IMR-90 (cell line): ENCODE measurements around the gene TTC8. TPM values are rescaled to one million over a fixed set of nuclear protein-coding genes. Genes with fewer than 3 reads are reported as not detected.

ENCODE experiments used
- ATAC-seq: fragments of 200-7000 bp; cut with Tn5 transposase; 2 replicates; pipeline ENCODE4 v1.9.1; 2020; ENCODE audit warnings: low read depth, mild to moderate bottlenecking, moderate library complexity
- BruUV-seq: library from RNA; stranded (reverse); fragments of 400-500 nt; replicated peaks from 2 replicates; lab custom pipeline; 2021; lab: Mats Ljungman, UMichigan
- CTCF ChIA-PET: fragments of 300-600 bp; formaldehyde crosslinking; extraction: SDS; loops from one replicate; lab custom pipeline; 2021; ENCODE audit warnings: antibody characterized with exemption; lab: Yijun Ruan, JAX
- POLR2A ChIA-PET: fragments of 300-600 bp; sonication (Branson Sonifier 250); formaldehyde crosslinking; loops from one replicate; lab custom pipeline; 2022; ENCODE audit warnings: antibody characterized with exemption; ENCODE audit not compliant: unreplicated experiment; lab: Charles Lee
- DNase-seq: peaks from one replicate; pipeline ENCODE4 v3.0.0; 2013
- H2AFZ ChIP-seq: replicated peaks from 2 replicates; pipeline ENCODE3; 2013; ENCODE audit warnings: low read length, mild to moderate bottlenecking; ENCODE audit not compliant: poor library complexity
- H2AK5ac ChIP-seq: 2 replicates; pipeline ENCODE4 v1.6.1; 2013; ENCODE audit warnings: low read depth, low read length, inconsistent platforms
- H2AK9ac ChIP-seq: replicated peaks from 2 replicates; pipeline ENCODE3; 2013; ENCODE audit warnings: mild to moderate bottlenecking, low read depth, low read length, moderate library complexity; ENCODE audit not compliant: poor library complexity
- H2BK120ac ChIP-seq: 2 replicates; pipeline ENCODE4 v1.6.1; 2013; ENCODE audit warnings: low read depth, low read length, inconsistent platforms
- H2BK15ac ChIP-seq: 3 replicates; pipeline ENCODE4 v1.6.1; 2013; ENCODE audit warnings: low read depth, low read length, inconsistent platforms
- H2BK20ac ChIP-seq: 2 replicates; pipeline ENCODE4 v1.6.1; 2013; ENCODE audit warnings: low read depth, mild to moderate bottlenecking, inconsistent platforms, low read length, moderate library complexity
- H2BK5ac ChIP-seq: 2 replicates; pipeline ENCODE4 v1.6.1; 2013; ENCODE audit warnings: mild to moderate bottlenecking, low read depth, low read length, inconsistent platforms; ENCODE audit not compliant: poor library complexity, severe bottlenecking
- H3K14ac ChIP-seq: replicated peaks from 2 replicates; pipeline ENCODE4 v1.6.1; 2013; ENCODE audit warnings: low read depth, low read length, inconsistent platforms
- H3K18ac ChIP-seq: 2 replicates; pipeline ENCODE4 v1.6.1; 2013; ENCODE audit warnings: low read depth, low read length, control low read depth
- H3K23ac ChIP-seq: 2 replicates; pipeline ENCODE4 v1.6.1; 2013; ENCODE audit warnings: low read depth, low read length, inconsistent platforms
- H3K27ac ChIP-seq: 2 replicates; pipeline ENCODE4 v1.5.1; 2013; ENCODE audit warnings: mild to moderate bottlenecking, control low read depth, low read length; ENCODE audit not compliant: insufficient read depth
- H3K27me3 ChIP-seq: 2 replicates; pipeline ENCODE4 v1.6.1; 2013; ENCODE audit warnings: low read length; ENCODE audit not compliant: control insufficient read depth, insufficient read depth
- H3K36me3 ChIP-seq: 2 replicates; pipeline ENCODE4 v1.6.1; 2013; ENCODE audit warnings: low read length, mixed read lengths; ENCODE audit not compliant: control insufficient read depth, insufficient read depth
- H3K4ac ChIP-seq: 2 replicates; pipeline ENCODE4 v1.6.1; 2013; ENCODE audit warnings: low read depth, low read length, inconsistent platforms
- H3K4me1 ChIP-seq: 2 replicates; pipeline ENCODE4 v1.6.1; 2013; ENCODE audit warnings: low read length, mixed read lengths; ENCODE audit not compliant: control insufficient read depth, insufficient read depth
- H3K4me2 ChIP-seq: 2 replicates; pipeline ENCODE4 v1.6.1; 2013; ENCODE audit warnings: low read depth, mild to moderate bottlenecking, control low read depth, low read length, moderate library complexity
- H3K4me3 ChIP-seq: 2 replicates; pipeline ENCODE4 v1.5.1; 2013; ENCODE audit warnings: low read depth, mild to moderate bottlenecking, control low read depth, low read length, moderate library complexity; ENCODE audit not compliant: insufficient read depth
- H3K56ac ChIP-seq: 2 replicates; pipeline ENCODE4 v1.6.1; 2013; ENCODE audit warnings: low read length, inconsistent platforms; ENCODE audit not compliant: insufficient read depth; ENCODE audit errors: extremely low read depth
- H3K79me1 ChIP-seq, 2 experiments: 2 replicates each; pipeline ENCODE4 v1.6.1; 2013; ENCODE audit warnings: low read length in 2 of 2, inconsistent platforms in 1 of 2, low read depth in 1 of 2
- H3K9ac ChIP-seq: 2 replicates; pipeline ENCODE4 v1.6.1; 2013; ENCODE audit warnings: low read depth, low read length, control low read depth
- H3K9me1 ChIP-seq: 2 replicates; pipeline ENCODE4 v1.6.1; 2013; ENCODE audit warnings: low read length, inconsistent platforms; ENCODE audit not compliant: insufficient read depth
- H3K9me3 ChIP-seq: 2 replicates; pipeline ENCODE4 v1.6.1; 2013; ENCODE audit warnings: low read length; ENCODE audit not compliant: control insufficient read depth, insufficient read depth
- H4K20me1 ChIP-seq: 2 replicates; pipeline ENCODE4 v1.6.1; 2013; ENCODE audit warnings: low read length, inconsistent platforms; ENCODE audit not compliant: insufficient read depth
- H4K5ac ChIP-seq: 2 replicates; pipeline ENCODE4 v1.6.1; 2013; ENCODE audit warnings: mild to moderate bottlenecking, low read depth, low read length, control low read depth
- H4K8ac ChIP-seq, 2 experiments: 2 replicates each; pipeline ENCODE4 v1.6.1; 2013; ENCODE audit warnings: low read depth in 2 of 2, low read length in 2 of 2, control low read depth in 1 of 2, inconsistent platforms in 1 of 2
- H4K91ac ChIP-seq: 2 replicates; pipeline ENCODE4 v1.6.1; 2013; ENCODE audit warnings: low read depth, low read length, inconsistent platforms; ENCODE audit not compliant: insufficient read depth
- BHLHE40 ChIP-seq: fragments of 150-350 bp; IDR thresholded peaks from 2 replicates; pipeline ENCODE4 v1.6.1; 2016; ENCODE audit warnings: mild to moderate bottlenecking, low read depth, low read length
- CEBPB ChIP-seq: IDR thresholded peaks from 2 replicates; pipeline ENCODE4 v1.6.1; 2012; ENCODE audit warnings: low read depth, low read length, improper control_type of control experiment
- CHD1 ChIP-seq: IDR thresholded peaks from 2 replicates; pipeline ENCODE4 v1.6.1; 2012; ENCODE audit warnings: low read depth, low read length, improper control_type of control experiment
- CTCF ChIP-seq: conservative IDR thresholded peaks from 2 replicates; pipeline ENCODE4 v1.5.1; 2012; ENCODE audit warnings: mild to moderate bottlenecking, low read depth, low read length, improper control_type of control experiment
- ELK1 ChIP-seq: fragments of 150-350 bp; IDR thresholded peaks from 2 replicates; pipeline ENCODE4 v1.6.1; 2016; ENCODE audit warnings: low read depth, mild to moderate bottlenecking, low read length, moderate library complexity, borderline replicate concordance
- FOS ChIP-seq: fragments of 150-350 bp; IDR thresholded peaks from 2 replicates; pipeline ENCODE4 v1.6.1; 2016; ENCODE audit warnings: low read depth, low read length
- MAFK ChIP-seq: IDR thresholded peaks from 2 replicates; pipeline ENCODE4 v1.6.1; 2012; ENCODE audit warnings: low read depth, low read length, improper control_type of control experiment
- MAZ ChIP-seq: IDR thresholded peaks from 2 replicates; pipeline ENCODE4 v1.6.1; 2012; ENCODE audit warnings: low read depth, mild to moderate bottlenecking, low read length, improper control_type of control experiment, moderate library complexity, borderline replicate concordance
- MXI1 ChIP-seq: IDR thresholded peaks from 2 replicates; pipeline ENCODE4 v1.6.1; 2012; ENCODE audit warnings: low read depth, mild to moderate bottlenecking, low read length, moderate library complexity, borderline replicate concordance
- NFE2L2 ChIP-seq: fragments of 150-350 bp; IDR thresholded peaks from 2 replicates; pipeline ENCODE4 v1.6.1; 2016; ENCODE audit warnings: low read depth, mild to moderate bottlenecking, low read length
- POLR2A ChIP-seq: IDR thresholded peaks from 2 replicates; pipeline ENCODE4 v1.6.1; 2012; ENCODE audit warnings: mild to moderate bottlenecking, low read depth, low read length
- RAD21 ChIP-seq: IDR thresholded peaks from 2 replicates; pipeline ENCODE4 v1.6.1; 2012; ENCODE audit warnings: low read length, improper control_type of control experiment
- RCOR1 ChIP-seq: IDR thresholded peaks from 2 replicates; pipeline ENCODE4 v1.6.1; 2012; ENCODE audit warnings: mild to moderate bottlenecking, low read length, improper control_type of control experiment; ENCODE audit not compliant: insufficient replicate concordance
- RFX5 ChIP-seq: IDR thresholded peaks from 2 replicates; pipeline ENCODE4 v1.8.0; 2012; ENCODE audit warnings: low read depth, mild to moderate bottlenecking, low read length, moderate library complexity
- SMC3 ChIP-seq: fragments of 150-350 bp; IDR thresholded peaks from 2 replicates; pipeline ENCODE4 v1.6.1; 2016; ENCODE audit warnings: low read depth, mild to moderate bottlenecking, antibody characterized with exemption, low read length, moderate library complexity
- USF2 ChIP-seq: fragments of 150-350 bp; IDR thresholded peaks from 2 replicates; pipeline ENCODE4 v1.6.1; 2017; ENCODE audit warnings: mild to moderate bottlenecking, antibody characterized with exemption, low read length, low read depth
- WGBS, 2 experiments: methylation state at CpG; one replicate each; pipeline versions ENCODE4 v1.1.5 to v1.1.7; 2013; ENCODE audit warnings: missing lambda C conversion rate in 2 of 2; ENCODE audit not compliant: insufficient read length in 1 of 2; ENCODE audit errors: extremely low coverage in 2 of 2; 5-methylcytosine and 5-hydroxymethylcytosine counted together
- dilution Hi-C: fragments of 300-500 bp; cut with HindIII; formaldehyde crosslinking; loops from one replicate; pipeline ENCODE4 v1.14.3; 2018; ENCODE audit warnings: low sequenced_read_pairs; ENCODE audit not compliant: unreplicated experiment
- in situ Hi-C: fragments of 300-500 bp; cut with MboI; formaldehyde crosslinking; loops from 3 replicates; pipeline ENCODE4 v1.14.3; 2019; ENCODE audit warnings: low sequenced_read_pairs, inconsistent platforms, mixed read lengths
- intact Hi-C: fragments of 100-400 bp; cut with micrococcal nuclease; formaldehyde crosslinking; loops from 2 replicates; pipeline ENCODE4 v1.10.0; 2022
- polyA plus RNA-seq, 3 experiments: library from polyadenylated mRNA; depleted of rRNA; stranded (reverse); fragments of >200 nt; gene quantifications; 2 replicates each; pipeline ENCODE4 v1.2.3, GENCODE V29; 2012; ENCODE audit warnings: low replicate concordance in 1 of 3
- total RNA-seq: library from RNA; depleted of rRNA; stranded (reverse); fragments of >200 nt; gene quantifications from 2 replicates; pipeline ENCODE4 v1.2.3, GENCODE V29; 2012

Gene TTC8
- total and polyA plus RNA-seq, 2 of the 4 experiments (the other 2 are of a cell fraction), result 48.9 to 84.2 TPM

- no peak overlapping the region for H3K14ac ChIP-seq
- H3K18ac ChIP-seq, result no peak overlapping the region
- no peak overlapping the region for H3K23ac ChIP-seq
- no peaks in the 10 kb centered on the region for H3K36me3 ChIP-seq
- H3K9ac ChIP-seq, result no peak overlapping the region
- WGBS, 2 experiments, result 81% methylated on average over 5 of the region's 6 CpGs; no CpG with 5 or more reads in 1 of the 2 experiments
- no peak overlapping the region for H2BK20ac ChIP-seq
- H4K8ac ChIP-seq, result no peak overlapping the region
- H3K4me2 ChIP-seq, result no peak overlapping the region
- DNase-seq (no peak), ATAC-seq (no peak)
- peaks cover 14% of the 10 kb centered on the region for H3K9me3 ChIP-seq
- TF ChIP-seq RCOR1, result no peak
- TF ChIP-seq NFE2L2, result no peak
- TF ChIP-seq BHLHE40, result no peak
- no peak for TF ChIP-seq MAFK
- no peak for TF ChIP-seq RFX5
- no peak for TF ChIP-seq MXI1
- no peak for TF ChIP-seq POLR2A
- TF ChIP-seq SMC3, result no peak
- TF ChIP-seq FOS, result no peak
- TF ChIP-seq CTCF, result no peak
- TF ChIP-seq CHD1, result no peak
- TF ChIP-seq RAD21, result no peak
- TF ChIP-seq MAZ, result no peak
- TF ChIP-seq CEBPB, result no peak
- TF ChIP-seq USF2, result no peak
- no peak for TF ChIP-seq ELK1
- BruUV-seq, result no TSS peak
- ChIA-PET POLR2A (no interaction called here), CTCF (no interaction called here)
- H3K4me1 ChIP-seq, result no peaks in the 10 kb centered on the region
- H4K91ac ChIP-seq, result no peak overlapping the region
- peaks cover 3% of the 10 kb centered on the region for H3K27me3 ChIP-seq
- peak overlapping the region; percentile 48 for H2AFZ ChIP-seq
- no peak overlapping the region for H3K27ac ChIP-seq
- no peak overlapping the region for H4K5ac ChIP-seq
- in situ Hi-C loops, result no loop called here
- no peak overlapping the region for H2AK9ac ChIP-seq
- no peak overlapping the region for H2BK5ac ChIP-seq
- dilution Hi-C loops, result no loop called here
- intact Hi-C loops, result no loop called here
- H3K9me1 ChIP-seq, result no peaks in the 10 kb centered on the region
- no peak overlapping the region for H2AK5ac ChIP-seq
- no peak overlapping the region for H3K56ac ChIP-seq
- no peak overlapping the region for H3K4me3 ChIP-seq
- H2BK120ac ChIP-seq, result no peak overlapping the region
- no peaks in the 10 kb centered on the region for H4K20me1 ChIP-seq
- H3K4ac ChIP-seq, result no peak overlapping the region
- no peak overlapping the region for H2BK15ac ChIP-seq
- no peaks in the 10 kb centered on the region for H3K79me1 ChIP-seq
Measured at GRCh38 chr14:88910386-88910785, 85.9 kb downstream of the TTC8 start.
